ENCODE data around the gene DHRS9.
"Not testable (repeated sequence)": the region's sequence is repeated elsewhere in the genome, so short reads cannot be mapped to it uniquely, and the experiment has no call there.

The DHRS9 gene

GRCh38 chr2:169069341-169069740 is at the start of gene DHRS9:
DHRS9 (plus strand) TSS chr2:169069563; CDS start chr2:169081582, 12,019 bp downstream.
- DNase-seq = peak; percentile 59

GRCh38 chr2:169023161-169023560 is 46.2 kb upstream of the DHRS9 start:
- no peak for DNase-seq

GRCh38 chr2:169026056-169026455 is 43.3 kb upstream of the DHRS9 start:
- DNase-seq = no peak

DNA sequence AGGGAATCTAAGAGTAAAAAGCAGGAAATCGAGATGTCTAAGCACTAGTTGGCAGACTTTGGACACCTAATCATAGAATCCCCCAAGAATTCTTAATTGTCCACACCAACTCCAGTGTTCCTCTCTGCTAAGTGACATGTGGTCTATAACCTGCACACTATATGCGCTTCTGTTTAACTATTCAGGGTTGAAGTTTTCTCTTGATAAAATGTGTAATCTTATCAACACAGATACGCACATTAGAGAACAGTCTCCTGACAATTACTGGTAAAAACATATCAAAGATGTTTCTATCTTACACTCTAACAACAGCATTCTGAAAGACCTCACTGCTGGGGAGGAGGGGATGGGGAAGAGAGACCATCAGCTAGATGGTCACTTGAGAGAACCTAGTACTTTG is 42.1 kb upstream of the DHRS9 start:
- no peak for DNase-seq

DNA sequence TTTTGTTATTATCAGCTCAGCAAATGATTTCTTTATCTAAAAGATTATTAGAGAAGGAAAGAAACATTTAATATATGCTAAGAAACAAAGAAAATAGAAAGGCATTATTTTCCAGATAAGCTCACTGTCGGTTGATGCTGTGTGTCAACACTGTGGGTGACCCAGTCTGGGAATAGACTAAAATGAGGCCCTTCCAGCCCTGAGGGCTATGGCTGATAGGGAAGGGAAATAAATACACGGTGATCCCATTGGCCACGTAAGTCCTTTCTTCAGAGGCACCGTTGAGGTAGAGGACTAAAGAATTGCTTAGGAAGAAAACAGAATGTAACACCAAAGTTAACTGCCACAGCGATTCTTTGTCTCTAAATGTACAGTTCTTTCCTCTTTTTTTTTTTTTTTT is 40.0 kb upstream of the DHRS9 start:
- DNase-seq = no peak

DNA sequence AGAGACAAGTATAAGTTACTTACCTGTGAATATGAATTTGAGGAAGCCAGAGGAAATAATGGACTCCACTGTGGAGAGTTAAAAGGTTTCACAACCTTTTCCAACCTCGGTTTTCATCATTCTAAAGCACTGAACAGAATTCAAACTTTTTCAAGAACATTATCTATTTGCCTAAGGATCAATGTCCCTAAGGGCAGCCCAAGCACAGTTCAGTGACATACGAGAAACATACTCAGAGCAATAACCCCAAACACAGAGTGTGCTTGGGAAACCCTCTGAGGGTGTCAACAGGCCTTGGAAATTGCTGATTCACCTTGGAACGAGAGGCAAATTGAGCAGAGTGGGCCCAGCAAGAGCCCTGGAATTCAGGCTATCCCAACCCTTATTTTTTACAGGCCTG is 38.2 kb upstream of the DHRS9 start, which contains the start of gene ABCB11:
ABCB11 (minus strand) TSS at position 123 of the 400 bp plus-strand sequence. CDS start 13,199 bp downstream, outside the sequence.
- DNase-seq = no peak

GRCh38 chr2:169034256-169034655 is 35.1 kb upstream of the DHRS9 start:
- DNase-seq = no peak

DNA sequence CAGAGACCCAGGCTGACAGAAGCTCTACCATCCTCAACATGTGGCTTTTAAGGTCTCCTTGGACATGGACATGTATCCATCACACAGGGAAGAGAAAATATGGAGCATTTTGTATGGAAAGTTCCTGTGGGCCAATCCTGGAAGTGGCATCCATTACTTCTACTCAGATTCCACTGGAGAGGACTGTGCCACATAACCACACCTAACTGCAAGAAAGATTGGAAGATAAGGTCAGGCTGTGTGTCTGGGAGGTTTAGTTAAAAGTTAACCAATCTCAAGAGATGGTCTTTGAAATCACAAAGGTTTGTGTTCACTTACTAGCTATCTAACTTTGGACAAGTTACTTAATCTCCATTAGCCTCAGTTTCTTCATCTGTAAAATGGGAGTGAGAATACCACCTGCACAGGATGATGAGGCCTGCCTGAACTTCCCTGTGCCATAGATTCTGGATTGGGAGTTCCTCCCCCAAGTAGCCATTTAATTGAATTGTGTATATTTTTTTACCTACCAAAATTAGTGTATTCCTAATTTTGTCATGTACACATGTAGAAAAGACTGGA is 34.3 kb upstream of the DHRS9 start:
- no peak for DNase-seq

- no peak for DNase-seq
Measured at GRCh38 chr2:169035887-169036286, 33.5 kb upstream of the DHRS9 start.

GRCh38 chr2:169036736-169037440 is 32.5 kb upstream of the DHRS9 start:
- no peak for DNase-seq

DNA sequence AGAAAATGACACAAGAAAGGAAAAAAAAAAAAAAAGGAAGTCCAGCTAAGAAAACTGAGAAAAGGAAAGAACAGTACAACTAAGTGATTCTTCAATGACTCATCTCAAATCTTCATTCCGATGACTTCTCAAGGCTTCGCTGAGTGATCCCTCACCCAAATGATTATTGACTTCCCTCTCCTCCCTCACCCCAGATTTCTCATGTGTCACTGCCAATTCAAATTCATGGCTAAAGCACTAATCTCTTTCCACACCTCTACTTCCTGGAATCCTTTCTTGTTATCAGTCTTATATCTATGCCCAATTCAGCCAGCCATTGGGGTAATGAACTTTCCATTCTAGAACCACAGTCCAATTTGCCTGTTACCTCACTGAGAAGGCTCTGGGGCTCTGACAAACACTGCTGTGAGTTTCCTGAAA is 31.0 kb upstream of the DHRS9 start:
- no peak for DNase-seq

DNA sequence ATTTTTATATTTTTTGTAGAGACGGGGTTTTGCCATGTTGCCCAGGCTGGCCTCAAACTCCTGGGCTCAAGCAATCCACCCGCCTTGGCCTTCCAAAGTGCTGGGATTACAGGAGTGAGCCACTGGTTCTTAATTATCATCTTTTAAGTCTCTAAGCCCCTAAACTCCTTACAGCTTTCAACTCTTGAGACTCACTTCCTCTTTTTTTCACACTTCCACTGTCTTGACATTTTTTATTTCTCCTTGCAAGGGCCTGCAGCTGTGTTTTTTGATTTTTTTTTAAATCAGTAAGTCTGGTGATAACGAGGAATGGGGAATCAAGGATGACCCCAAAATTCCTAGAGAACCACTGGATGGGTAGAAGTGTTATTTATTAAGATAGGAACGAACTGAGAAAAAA is 29.7 kb upstream of the DHRS9 start:
- no peak for DNase-seq

- no peak for DNase-seq
Measured at GRCh38 chr2:169041594-169041993, 27.8 kb upstream of the DHRS9 start.

DNA sequence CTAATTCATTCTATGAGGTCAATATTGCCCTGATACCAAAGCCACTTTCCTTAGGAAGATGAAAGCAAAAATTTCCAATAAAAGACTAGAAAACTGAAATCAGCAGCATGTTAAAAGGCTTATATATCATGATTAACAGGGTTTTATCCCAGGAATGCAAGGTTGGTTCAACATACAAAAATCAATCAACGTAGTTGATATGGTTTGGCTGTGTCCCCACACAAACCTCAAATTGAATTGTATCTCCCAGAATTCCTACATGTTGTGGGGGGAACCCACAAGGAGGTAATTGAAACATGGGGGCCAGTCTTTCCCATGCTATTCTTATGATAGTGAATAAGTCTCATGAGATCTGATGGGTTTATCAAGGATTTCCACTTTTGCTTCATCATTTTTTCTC is 26.5 kb upstream of the DHRS9 start:
- no peak for DNase-seq

DNA sequence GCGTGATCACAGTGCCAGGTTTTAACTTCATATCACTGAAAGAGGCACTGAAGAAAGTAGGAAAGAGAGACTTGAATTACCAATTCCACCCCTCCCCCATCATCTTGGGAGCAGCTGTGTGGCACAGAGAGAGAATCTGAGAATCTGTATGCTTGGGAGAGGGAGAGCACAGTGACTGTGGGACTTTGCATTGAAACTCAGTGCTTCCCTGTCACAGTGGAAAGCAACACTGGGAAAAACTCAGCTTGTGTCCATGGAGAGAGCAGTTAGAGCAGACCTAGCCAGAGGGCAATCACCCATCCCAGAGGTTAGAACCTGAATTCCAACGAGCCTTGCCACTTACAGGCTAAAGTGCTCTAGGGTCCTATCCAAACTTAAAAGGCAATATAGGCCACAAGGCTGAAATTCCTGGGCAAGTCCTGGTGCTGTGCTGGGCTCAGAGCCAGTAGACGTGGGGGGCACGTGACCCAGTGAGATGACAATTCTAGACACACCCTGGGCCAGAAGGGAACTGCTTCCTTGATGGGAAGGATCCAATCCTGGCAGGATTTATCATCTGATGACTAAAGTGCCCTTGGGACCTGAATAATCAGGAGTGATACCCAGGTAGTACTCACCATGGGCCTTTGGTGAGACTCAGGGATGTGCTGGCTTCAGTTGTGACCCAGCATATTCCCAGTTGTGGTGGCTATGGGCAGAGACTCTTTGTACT is 22.8 kb upstream of the DHRS9 start:
- no peak for DNase-seq

- DNase-seq = no peak
Measured at GRCh38 chr2:169047256-169048250, 21.8 kb upstream of the DHRS9 start.

DNA sequence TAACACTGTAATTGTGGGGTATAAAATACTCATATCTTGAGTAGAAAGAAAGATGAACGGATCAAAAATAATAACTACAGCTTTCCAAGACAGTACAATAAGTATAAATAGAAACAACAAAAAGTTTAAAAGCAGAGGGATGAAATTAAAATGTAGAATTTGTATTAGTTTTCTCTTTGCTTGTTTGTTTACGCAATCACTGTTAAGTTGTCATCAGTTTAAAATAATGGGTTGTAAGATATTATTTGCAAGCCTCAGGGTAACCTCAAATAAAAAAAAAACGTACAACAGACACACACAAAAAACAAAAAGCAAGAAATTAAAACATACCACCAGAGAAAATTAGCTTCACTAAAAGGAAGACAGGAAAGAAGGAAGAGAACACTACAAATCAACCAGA is 20.2 kb upstream of the DHRS9 start:
- DNase-seq = no peak

DNA sequence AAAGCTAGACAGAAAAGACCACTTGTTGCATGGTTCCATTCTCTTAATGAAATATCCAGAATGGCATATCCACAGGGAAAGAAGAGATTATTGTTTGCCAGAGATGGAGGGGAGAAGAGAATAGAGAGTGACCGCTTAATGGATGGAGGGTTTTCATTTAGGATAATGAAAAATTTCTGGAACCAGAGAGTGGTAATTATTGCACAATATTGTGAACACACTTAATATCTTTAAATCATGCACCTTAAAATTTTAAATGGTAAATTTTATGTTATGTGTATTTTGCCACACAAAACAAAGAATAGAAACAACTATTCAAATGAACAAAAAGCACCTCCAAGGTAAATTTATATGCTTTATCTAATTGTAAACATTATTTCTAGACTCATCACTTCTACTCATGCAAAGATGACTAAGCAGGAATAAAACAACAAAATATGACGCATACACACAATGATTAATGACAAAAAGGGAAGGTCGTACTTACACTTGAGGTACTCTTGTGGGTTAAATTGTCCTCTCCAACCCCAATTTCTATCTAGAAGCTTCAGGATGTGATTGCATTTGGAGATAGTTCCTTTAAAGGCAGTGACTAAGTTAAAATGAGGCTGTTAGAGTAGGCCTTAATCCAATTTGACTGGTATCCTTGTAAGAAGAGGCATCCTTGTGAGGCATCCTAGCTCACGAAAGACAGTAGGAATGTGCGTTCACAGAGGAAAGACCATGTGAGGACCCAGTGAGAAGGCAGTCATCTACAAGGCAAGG is 18.7 kb upstream of the DHRS9 start:
- DNase-seq = peak; percentile 52

GRCh38 chr2:169054575-169054974 is 14.8 kb upstream of the DHRS9 start:
- DNase-seq = not testable (repeated sequence)

DNA sequence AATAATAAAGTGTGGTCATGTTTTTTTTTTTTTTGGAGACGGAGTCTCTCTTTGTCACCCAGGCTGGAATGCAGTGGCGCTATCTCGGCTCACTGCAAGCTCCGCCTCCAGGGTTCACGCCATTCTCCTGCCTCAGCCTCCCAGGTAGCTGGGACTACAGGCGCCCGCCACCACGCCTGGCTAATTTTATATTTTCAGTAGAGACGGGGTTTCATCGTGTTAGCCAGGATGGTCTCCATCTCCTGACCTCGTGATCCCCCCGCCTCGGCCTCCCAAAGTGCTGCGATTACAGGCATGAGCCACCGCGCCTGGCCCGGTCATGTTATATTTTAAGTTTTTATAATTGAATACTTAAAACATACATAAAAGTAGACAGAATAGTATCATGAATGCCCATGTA is 5.2 kb upstream of the DHRS9 start:
- DNase-seq = not testable (repeated sequence)

GRCh38 chr2:169065422-169065821 is 3.9 kb upstream of the DHRS9 start:
- DNase-seq = peak; percentile 63
